Measurements from ENCODE around the gene ERVK3-1.
A peak's percentile ranks its signal among the peaks of the same experiment; 100 is the strongest.
"Not testable (repeated sequence)": the region's sequence is repeated elsewhere in the genome, so short reads cannot be mapped to it uniquely, and the experiment has no call there.

ERVK3-1 gene

GRCh38 chr19:58346961-58347929, 42.1 kb downstream of the ERVK3-1 start:
- peak; percentile 78 for DNase-seq

DNA sequence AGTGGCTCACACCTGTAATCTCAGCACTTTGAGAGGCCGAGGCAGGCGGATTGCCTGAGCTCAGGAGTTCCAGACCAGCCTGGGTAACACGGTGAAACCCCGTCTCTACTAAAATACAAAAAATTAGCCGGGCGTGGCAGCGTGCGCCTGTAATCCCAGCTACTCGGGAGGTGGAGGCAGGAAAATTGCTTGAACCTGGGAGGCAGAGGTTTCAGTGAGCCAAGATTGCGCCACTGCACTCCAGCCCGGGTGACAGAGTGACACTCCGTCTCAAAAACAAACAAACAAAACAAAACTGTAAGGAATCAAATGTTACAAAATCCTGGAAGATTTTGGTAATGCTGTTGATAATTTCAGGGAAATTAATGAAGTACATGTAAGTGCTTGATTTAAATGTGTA, 42.9 kb downstream of the ERVK3-1 start:
- not testable (repeated sequence) for DNase-seq

DNA sequence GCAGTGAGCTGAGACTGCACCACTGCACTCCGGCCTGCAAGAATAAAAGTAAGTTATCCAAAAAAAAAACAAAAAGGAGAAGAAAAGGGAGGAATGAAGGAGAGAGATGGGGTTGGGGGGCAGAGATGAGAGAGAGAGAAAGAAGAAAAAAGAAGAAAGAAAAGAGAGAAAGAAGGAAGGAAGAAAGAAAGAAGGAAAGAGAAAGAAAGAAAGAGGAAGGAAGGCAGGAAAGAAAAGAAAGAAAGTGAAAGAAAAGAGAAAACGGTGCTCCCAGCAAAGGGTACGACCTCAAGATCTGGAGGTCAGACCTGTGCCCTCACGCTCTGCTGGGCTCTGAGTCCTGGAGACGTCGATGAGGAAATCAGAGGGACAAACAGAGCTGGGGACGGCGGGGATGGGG, 44.4 kb downstream of the ERVK3-1 start:
- DNase-seq = no peak

DNA sequence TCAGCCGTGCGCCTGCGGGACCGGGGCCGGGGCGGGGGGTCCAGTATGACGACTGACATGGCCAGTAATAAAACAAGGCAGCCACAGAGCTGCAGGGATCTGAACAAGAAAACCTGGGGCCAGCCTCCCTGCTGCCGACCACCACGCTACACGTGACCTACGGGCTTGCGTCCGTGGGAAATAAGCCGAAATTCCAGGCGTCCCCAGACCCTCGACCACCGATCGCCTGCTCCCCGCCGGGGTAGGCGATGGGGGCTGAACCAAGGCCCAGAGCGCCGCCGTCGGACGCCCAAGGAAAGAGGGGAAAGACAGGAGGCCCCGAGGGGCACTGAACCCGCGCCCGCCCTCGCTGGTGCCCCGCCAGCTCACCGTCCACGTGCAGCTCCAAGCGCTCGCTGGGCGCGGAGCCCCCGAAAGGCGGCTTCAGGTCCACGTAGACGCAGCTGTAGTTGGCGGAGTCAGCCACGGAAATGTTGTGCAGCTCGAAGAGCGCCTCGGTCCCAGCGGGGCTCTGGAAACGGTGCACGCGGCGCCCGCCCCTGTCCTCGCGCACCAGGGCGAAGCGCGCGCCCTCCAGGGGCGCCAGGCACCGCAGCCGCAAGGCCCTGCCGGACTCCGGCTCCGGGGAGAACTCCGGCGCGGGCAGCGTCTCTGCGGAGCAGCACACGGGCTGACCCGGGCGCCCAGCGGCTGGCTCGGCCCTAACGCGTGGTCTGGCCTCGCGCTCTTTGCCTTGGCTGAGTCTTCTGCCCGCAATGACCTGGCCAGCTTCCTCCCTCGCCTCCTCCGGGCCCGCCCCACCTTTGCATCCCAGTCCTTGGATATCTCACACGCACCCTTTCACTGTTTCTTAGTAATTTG, 45.1 kb downstream of the ERVK3-1 start:
- no peak for DNase-seq

GRCh38 chr19:58350871-58351557, 45.8 kb downstream of the ERVK3-1 start:
- no peak for DNase-seq

DNA sequence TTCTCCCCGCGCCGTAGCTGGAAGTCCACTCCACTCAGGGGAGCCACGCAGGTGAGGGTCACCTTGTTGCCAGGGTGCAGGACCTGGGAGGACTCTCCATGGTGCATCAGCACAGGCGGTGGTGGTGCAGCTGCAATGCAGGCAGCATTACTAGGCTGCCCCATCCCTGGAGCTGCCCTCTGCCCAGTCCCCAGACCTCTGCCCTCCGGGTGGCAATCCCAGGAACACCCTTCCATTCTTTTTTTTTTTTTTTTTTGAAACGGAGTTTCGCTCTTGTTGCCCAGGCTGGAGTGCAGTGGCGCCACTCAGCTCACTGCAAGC, 46.3 kb downstream of the ERVK3-1 start:
- no peak for DNase-seq

DNA sequence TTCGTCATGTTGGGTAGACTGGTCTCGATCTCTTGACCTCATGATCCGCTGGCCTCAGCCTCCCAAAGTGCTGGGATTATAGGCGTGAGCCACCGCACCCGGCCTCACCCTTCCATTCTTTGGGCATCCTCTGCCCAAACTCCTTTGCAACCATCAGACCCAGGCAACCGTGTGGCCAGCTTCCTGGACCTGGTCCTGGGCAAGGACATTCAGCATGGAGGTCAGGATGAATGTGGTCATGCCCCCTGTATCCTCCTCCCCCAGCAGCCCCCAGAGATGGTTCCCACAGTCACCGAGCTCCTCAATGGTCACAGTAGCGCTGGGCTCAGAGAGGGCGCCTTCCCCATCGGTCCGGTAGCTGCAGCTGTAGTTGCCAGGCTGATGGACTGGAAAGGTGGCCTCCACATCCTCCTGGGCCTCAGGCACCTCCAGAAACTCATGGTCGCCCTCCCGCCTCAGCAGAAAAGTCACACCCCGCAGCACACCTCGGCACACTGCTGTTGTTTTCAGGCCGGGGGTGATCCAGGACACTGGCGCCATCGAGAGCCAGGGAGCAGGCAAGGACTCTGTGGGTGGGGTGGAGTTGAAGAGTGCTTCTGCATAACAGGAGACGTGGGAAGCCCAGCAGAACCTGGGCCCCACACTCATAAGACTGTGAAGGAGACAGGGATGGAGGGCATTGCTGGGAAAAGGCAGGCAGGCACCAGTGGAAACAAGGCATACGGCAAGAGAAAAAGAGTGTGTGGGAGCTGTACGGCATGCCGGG, 47.0 kb downstream of the ERVK3-1 start:
- DNase-seq = no peak

DNA sequence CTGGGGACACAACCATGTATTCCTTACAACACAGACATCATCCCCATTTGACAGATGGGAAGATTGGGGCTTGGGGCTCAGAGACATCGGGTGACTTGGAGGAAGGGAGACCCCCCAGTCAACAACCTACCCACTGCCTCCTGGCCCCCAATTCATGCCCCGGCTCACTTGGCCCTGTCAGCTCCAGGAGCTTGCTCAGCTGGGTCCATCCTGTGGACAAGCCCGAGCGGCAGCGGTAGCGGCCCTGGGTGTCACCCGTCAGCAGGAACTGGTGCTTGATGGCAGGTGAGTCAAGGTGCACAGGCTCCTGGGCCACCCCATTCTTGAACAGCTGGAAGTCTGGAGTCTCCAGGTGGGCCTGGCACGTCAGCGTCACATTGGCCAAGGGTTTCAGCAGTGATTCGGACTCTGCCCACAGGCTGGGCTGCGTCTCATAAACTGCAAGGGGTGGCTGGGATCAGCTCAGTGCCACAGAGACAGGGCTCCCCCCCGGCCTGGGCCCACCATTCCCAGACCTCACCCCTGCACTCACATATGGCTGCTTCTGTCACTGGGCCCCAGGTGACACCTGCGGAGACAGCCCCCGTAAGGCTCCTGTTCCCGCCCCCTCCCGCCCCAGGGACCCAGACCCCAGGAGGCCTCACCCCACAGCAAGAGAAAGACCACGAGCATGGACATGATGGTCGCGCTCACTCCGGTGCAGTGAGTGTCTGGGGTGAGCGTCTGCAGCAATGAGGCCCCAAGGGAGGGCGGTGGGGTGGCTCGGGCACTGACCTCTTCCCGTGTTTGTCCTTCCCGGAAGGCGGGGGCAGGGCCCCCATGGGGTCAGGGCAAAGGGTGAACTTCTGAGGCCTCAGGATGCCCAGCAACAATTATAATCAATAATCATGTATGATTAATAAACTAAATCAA, 47.8 kb downstream of the ERVK3-1 start, which contains the start of gene A1BG:
TSS of gene A1BG (minus strand) at position 733 of the 912 bp plus-strand sequence. CDS start at position 678, 55 bp downstream.
- DNase-seq = no peak

- no peak for DNase-seq
Measured at GRCh38 chr19:58353717-58354477, 48.7 kb downstream of the ERVK3-1 start.

GRCh38 chr19:58354478-58355030, 49.4 kb downstream of the ERVK3-1 start:
- no peak for DNase-seq

DNA sequence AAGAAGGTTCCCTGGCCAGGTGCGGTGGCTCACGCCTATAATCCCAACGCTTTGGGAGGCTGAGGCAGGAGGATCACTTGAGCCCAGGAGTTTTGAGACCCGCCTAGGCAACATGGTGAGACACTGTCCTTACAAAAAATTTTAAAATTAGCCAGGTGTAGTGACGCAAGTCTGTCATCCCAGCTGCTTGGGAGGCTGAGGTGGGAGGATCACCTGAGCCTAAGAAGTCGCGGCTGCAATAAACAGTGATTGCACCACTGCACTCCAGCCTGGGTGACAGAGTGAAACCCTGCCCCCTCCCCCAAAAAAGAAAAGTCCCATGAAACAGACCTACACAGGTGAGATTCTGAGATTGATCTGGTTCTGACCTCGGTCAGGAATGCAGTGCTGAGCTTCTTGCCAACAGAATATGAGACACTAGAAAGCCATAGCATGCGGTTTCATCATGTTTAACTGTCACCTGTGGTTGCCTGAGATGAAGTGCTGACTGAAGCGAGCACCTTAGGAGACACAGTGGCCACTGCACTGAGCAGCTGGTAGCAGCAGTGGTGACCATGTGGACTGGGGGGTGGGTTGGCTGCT, 50.1 kb downstream of the ERVK3-1 start:
- DNase-seq = no peak

DNA sequence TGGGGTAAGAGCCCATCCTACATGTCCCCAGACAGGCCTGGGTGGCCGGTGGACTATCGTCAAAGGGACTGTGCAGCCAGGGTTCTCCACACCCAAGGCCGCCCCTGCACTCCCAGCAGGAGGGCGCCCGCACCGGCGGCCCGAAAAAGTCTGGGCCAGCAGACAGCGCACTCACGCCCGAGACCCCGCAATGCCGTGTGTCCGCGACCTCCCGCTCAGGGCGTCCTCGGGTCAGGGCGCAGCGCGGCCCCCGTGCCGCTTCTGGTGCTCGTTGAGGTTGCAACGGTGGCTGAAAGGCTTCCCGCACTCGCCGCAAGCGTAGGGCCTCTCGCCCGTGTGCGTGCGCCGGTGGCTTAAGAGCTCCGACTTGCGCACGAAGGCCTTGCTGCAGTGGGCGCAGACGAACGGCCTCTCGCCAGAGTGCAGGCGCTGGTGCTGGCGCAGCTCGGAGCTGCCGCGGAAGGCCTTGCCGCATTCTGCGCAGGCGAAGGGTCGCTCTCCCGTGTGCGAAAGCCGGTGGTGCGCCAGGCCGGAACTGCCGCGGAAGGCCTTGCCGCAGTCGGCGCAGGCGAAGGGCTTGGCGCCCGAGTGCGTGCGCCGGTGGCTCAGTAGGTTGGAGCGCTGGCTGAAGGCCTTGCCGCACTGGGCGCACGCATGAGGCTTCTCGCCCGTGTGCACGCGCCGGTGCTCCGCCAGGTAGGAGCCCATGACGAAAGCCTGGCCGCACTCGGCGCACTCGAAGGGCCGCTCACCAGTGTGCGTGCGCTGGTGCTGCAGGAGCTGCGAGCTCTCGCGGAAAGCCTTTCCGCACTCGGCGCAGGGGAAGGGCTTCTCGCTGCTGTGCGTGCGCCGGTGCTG, 51.0 kb downstream of the ERVK3-1 start:
- DNase-seq = peak; percentile 50

DNA sequence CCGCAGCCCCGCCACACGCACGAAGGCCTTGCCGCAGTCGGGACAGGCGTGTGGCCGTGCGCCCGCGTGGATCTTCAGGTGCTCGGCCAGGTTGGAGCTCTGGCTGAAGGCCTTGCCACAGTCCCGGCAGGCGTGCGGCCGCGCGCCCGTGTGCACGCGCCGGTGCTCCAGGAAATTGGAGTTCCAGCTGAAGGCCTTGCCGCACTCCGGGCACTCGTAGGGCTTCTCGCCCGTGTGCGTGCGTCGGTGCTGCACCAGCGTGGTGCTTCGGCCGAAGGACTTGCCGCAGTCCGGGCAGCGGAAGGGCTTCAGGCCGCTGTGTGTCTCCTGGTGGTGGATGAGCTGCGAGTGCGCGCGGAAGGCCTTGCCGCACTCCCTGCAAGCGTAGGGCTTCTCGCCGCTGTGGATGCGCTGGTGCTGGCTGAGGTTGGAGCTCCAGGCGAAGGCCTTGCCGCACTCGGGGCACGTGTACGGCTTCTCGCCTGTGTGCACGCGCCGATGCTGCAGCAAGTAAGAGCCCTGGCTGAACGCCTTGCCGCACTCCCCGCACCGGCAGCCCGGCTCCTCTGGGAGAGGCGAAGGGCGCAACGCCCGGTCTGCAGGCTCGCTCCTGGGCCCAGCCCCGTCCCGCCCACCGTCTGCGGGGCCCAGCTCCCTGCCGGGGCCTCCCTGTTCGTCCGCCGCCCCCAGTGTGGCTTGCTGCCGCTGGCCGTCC, 51.7 kb downstream of the ERVK3-1 start:
- DNase-seq = peak; percentile 13

GRCh38 chr19:58357481-58358145, 52.4 kb downstream of the ERVK3-1 start:
- DNase-seq = no peak

DNA sequence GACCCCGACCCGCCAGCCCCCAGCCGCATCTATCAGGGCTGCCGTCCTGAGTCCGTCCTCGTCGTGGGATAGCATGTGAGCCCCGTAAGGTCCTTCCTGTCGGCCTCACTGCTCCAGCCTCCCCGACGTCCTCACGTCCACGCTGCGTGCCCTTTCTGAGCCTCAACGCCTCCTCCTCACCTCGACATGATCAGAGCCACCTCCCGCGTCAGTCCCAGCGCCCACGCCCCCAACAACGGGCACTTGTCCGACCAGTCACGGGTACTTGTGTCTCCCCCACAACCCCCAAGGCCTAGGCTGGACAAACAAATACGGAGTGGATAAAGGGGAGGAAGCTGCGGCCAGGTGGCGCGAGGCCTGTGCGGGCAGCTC, 56.7 kb downstream of the ERVK3-1 start:
- DNase-seq = no peak

GRCh38 chr19:58362272-58362994, 57.3 kb downstream of the ERVK3-1 start, which contains the start of gene ZNF497:
Gene ZNF497, minus strand, starts transcription at chr19:58362751. Its CDS starts 5,116 bp downstream, at chr19:58357635.
- peak; percentile 96 for DNase-seq

DNA sequence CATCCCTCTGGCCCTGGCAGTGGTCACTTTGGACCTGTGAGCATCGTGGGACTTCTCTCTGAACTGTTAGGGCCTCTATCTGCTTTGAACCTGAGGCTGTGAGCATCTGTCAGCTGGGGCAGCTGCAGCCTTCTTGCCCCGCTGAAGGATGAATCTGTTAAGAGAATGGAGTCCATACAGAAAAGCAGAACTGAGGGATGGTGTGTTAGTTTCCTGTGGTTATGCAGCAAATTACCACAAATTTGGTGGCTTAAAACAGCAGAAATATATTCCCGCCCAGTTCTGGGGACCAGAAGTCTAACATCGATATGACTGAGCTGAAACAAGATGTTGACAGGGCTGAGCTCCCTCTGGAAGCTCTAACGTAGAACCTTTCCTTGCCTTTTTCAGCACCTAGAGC, 59.0 kb downstream of the ERVK3-1 start:
- no peak for DNase-seq

Data from EL (cell line).